Stimulated activated naive CD8-positive, alpha-beta T cell treated with anti-CD3 and anti-CD28 coated beads, Interleukin-15, amount 100 ng/mL, for 72 hours (primary cell): ENCODE data around the gene NFATC2.
"Not testable (repeated sequence)": the region's sequence is repeated elsewhere in the genome, so short reads cannot be mapped to it uniquely, and the experiment has no call there.

ENCODE experiments used
- ATAC-seq: fragments of 150-1000 bp; cut with Tn5 transposase; 2 replicates; pipeline ENCODE4 v1.10.0; 2021; ENCODE audit warnings: mild to moderate bottlenecking, moderate library complexity
- DNase-seq, 2 donors: peaks; one replicate each; pipeline ENCODE4 v3.0.0; 2021 to 2022
- H3K27ac Mint-ChIP-seq, 2 donors: one replicate each; pipeline ENCODE4 v1.8.0; 2022; ENCODE audit warnings: mild to moderate bottlenecking in 2 of 2, mixed read lengths in 2 of 2, moderate library complexity in 2 of 2
- H3K27me3 Mint-ChIP-seq: one replicate; pipeline ENCODE4 v1.8.0; 2022; ENCODE audit warnings: mixed read lengths
- H3K4me1 Mint-ChIP-seq: one replicate; pipeline ENCODE4 v1.8.0; 2022; ENCODE audit warnings: mild to moderate bottlenecking, mixed read lengths
- H3K4me3 Mint-ChIP-seq, 2 donors: one replicate each; pipeline ENCODE4 v1.8.0; 2022; ENCODE audit warnings: mild to moderate bottlenecking in 2 of 2, mixed read lengths in 2 of 2, moderate library complexity in 1 of 2
- H3K9me3 Mint-ChIP-seq, 2 donors: one replicate each; pipeline ENCODE4 v1.8.0; 2022; ENCODE audit warnings: mixed read lengths in 2 of 2

The NFATC2 gene

GRCh38 chr20:51346686-51347485 lies 195.6 kb downstream of the NFATC2 start:
- Mint-ChIP-seq H3K27me3 (no peaks in the 10 kb centered on the region), H3K27ac (no peak overlapping the region), H3K4me3 (no peak overlapping the region), H3K4me1 (no peaks in the 10 kb centered on the region), H3K9me3 (peaks cover 9 to 15% of the 10 kb centered on the region in 2 donors)
- no peak for DNase-seq
- no peak for ATAC-seq

DNA sequence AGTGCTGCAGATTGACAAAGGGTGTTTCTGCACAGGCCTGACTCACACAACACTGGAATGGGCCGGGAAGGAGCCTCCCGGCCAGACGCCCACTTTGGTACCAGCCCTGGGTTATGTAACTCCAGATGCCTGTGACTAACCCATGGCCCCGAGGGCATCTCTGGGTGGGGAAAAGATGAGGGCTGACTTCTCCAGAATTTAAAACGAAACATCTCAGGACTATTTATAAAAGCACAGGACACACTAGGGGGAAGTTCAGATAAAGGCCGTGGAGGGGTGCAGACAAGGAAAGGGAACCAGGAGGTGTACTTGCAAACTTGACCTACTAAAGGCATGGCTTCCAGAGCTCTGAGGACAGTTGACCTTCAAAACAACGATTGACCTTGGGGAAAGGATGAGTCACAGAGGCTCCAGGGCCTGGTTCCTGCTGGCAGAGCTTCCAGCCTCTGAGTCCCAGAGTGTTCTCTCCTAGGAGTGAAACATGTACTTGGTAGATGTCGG lies 196.9 kb downstream of the NFATC2 start:
- H3K9me3 Mint-ChIP-seq, result peaks cover 9 to 15% of the 10 kb centered on the region in 2 donors
- DNase-seq, result no peak
- no peak for ATAC-seq
- no peaks in the 10 kb centered on the region for H3K27me3 Mint-ChIP-seq
- H3K27ac Mint-ChIP-seq, result no peak overlapping the region
- no peak overlapping the region for H3K4me3 Mint-ChIP-seq
- no peaks in the 10 kb centered on the region for H3K4me1 Mint-ChIP-seq

GRCh38 chr20:51343802-51344201 lies 198.7 kb downstream of the NFATC2 start:
- peaks cover 13 to 15% of the 10 kb centered on the region in 2 donors for H3K9me3 Mint-ChIP-seq
- H3K4me1 Mint-ChIP-seq, H3K27ac Mint-ChIP-seq, ATAC-seq, DNase-seq, H3K27me3 Mint-ChIP-seq, H3K4me3 Mint-ChIP-seq: not testable (repeated sequence)

DNA sequence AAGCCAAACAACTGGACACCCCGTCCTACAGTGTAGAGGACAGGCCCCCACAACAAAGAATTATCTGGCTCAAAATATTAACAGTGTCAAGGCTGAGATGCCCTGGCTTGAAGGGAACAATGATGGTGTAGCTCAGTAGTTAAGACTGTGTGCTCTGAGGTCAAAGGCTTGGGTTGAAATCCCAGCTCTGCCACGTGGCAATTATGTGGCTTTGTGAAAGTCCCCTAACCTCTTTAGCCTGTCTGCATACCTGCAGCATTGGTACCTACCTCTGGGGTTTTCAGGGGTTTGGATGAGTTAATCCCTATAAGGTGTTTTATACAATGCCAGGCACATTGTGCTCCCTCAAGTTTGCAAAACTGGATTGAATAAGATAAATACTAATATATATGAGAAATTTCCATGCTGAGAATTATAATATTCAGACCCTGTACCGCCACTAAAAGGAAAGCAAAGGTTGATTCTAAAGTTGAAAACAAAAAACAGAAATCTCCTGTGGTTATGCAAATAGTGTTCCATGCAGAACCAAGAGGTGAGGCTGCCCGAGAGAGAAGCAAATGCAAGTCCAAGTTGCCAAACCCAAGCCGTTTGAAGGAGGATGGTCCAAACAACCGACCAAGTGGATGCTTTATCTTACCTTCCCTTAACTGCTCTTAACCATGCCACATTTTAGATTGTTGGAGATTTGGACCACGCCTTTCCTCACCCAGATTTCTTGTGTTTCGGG lies 199.8 kb downstream of the NFATC2 start:
- Mint-ChIP-seq H3K9me3 (peaks cover 15 to 18% of the 10 kb centered on the region in 2 donors), H3K4me1 (no peaks in the 10 kb centered on the region), H3K4me3 (no peak overlapping the region), H3K27ac (no peak overlapping the region), H3K27me3 (peaks cover 1% of the 10 kb centered on the region)
- ATAC-seq (no peak), DNase-seq (no peak)

GRCh38 chr20:51341581-51341980 lies 200.9 kb downstream of the NFATC2 start:
- DNase-seq (no peak), ATAC-seq (no peak)
- Mint-ChIP-seq H3K4me1 (no peaks in the 10 kb centered on the region), H3K9me3 (peaks cover 15 to 22% of the 10 kb centered on the region in 2 donors), H3K4me3 (no peak overlapping the region), H3K27ac (no peak overlapping the region), H3K27me3 (peaks cover 7% of the 10 kb centered on the region)

DNA sequence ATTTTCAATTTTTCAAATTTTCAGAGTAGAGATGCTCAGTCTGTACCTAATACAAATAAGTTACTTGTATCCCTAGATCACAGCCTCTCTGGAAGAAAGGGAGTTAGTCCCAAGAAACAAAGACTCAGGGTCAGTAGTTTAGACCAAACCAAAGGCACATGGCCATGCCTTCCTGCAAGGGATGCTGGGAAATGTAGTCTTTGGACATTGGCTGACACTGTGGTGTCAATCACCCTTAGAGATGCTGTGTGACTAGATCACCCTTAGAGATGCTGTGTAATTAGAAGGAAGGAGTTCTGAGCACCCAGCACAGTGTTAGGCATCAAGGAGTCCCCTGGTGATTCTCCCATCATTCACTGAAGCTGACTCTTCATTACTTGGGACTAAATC lies 202.1 kb downstream of the NFATC2 start:
- DNase-seq (no peak), ATAC-seq (no peak)
- H3K27me3 Mint-ChIP-seq, result peaks cover 7% of the 10 kb centered on the region
- no peaks in the 10 kb centered on the region for H3K4me1 Mint-ChIP-seq
- no peak overlapping the region for H3K27ac Mint-ChIP-seq
- no peak overlapping the region for H3K4me3 Mint-ChIP-seq
- H3K9me3 Mint-ChIP-seq, result peaks cover 15 to 22% of the 10 kb centered on the region in 2 donors

GRCh38 chr20:51339721-51340450 lies 202.6 kb downstream of the NFATC2 start:
- DNase-seq, result no peak
- no peak for ATAC-seq
- peaks cover 7% of the 10 kb centered on the region for H3K27me3 Mint-ChIP-seq
- H3K27ac Mint-ChIP-seq, result no peak overlapping the region
- H3K9me3 Mint-ChIP-seq, result peaks cover 15 to 22% of the 10 kb centered on the region in 2 donors
- H3K4me1 Mint-ChIP-seq, result no peaks in the 10 kb centered on the region
- no peak overlapping the region for H3K4me3 Mint-ChIP-seq

DNA sequence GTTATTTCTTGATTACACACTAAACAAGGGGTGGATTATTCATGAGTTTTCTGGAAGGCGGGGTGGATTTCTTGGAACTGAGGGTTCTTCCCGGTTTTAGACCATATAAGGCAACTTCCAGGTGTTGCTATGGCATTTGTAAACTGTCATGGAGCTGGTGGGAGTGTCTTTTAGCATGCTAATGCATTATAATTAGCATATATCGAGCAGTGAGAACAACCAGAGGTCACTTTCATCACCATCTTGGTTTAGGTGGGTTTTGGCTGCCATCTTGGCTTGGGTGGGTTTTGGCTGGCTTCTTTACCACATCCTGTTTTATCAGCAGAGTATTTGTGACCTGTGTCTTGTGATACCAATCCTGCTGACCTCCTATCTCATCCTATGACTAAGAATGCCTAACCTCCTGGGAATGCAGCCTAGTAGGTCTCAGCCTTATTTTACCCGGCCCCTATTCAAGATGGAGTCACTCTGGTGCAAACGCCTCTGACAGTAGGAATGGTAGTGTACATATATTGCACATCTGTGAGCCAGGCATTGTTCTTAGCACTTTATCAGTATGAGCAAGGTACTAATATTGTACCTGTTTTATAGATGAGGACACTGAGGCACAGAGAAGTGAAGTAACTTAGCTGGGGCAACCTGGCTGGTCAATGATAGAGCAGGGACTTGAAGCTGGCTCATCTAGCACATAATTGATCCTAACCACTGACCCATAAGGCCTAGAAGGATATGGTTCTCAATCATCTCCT lies 203.7 kb downstream of the NFATC2 start:
- peaks cover 14% of the 10 kb centered on the region for H3K27me3 Mint-ChIP-seq
- ATAC-seq, result no peak
- peaks cover 9 to 18% of the 10 kb centered on the region in 2 donors for H3K9me3 Mint-ChIP-seq
- DNase-seq, result no peak
- H3K4me3 Mint-ChIP-seq, result no peak overlapping the region
- no peaks in the 10 kb centered on the region for H3K4me1 Mint-ChIP-seq
- no peak overlapping the region for H3K27ac Mint-ChIP-seq

GRCh38 chr20:51337126-51337805 lies 205.3 kb downstream of the NFATC2 start:
- Mint-ChIP-seq H3K9me3 (peaks cover 0 to 12% of the 10 kb centered on the region in 2 donors), H3K27ac (peak overlapping the region in 1 of 2 donors; percentile 84), H3K4me1 (no peaks in the 10 kb centered on the region), H3K27me3 (peaks cover 14% of the 10 kb centered on the region), H3K4me3 (no peak overlapping the region)
- DNase-seq, result no peak
- ATAC-seq, result no peak
